OCI-LY7 (cell line): ENCODE data around the gene CD248. TPM values are rescaled to one million over a fixed set of nuclear protein-coding genes. Genes with fewer than 3 reads are reported as not detected.
"Not testable (repeated sequence)": the region's sequence is repeated elsewhere in the genome, so short reads cannot be mapped to it uniquely, and the experiment has no call there.

Experiments used
- BruUV-seq: library from RNA; stranded (reverse); fragments of 400-500 nt; replicated peaks from 2 replicates; lab custom pipeline; 2021; lab: Mats Ljungman, UMichigan
- CTCF ChIA-PET: fragments of 300-600 bp; sonication (Branson Sonifier 250); formaldehyde crosslinking; loops from one replicate; lab custom pipeline; 2022; ENCODE audit warnings: antibody characterized with exemption; ENCODE audit not compliant: unreplicated experiment; lab: Charles Lee
- POLR2A ChIA-PET: fragments of 300-600 bp; sonication (Branson Sonifier 250); formaldehyde crosslinking; loops from one replicate; lab custom pipeline; 2022; ENCODE audit warnings: antibody characterized with exemption; lab: Charles Lee
- DNase-seq: peaks from one replicate; pipeline ENCODE4 v3.0.0-alpha.2; 2015; ENCODE audit warnings: low spot score
- H2AFZ ChIP-seq: fragments of 200-600 bp; sonication (generic), shearing (Covaris generic); 2 replicates; pipeline ENCODE4 v1.6.1; 2014; ENCODE audit warnings: mild to moderate bottlenecking, antibody characterized with exemption, low read length, moderate library complexity
- H3K27ac ChIP-seq: fragments of 200-600 bp; sonication (generic); 2 replicates; pipeline ENCODE4 v1.5.1; 2014; ENCODE audit warnings: mixed run types, low read depth, mild to moderate bottlenecking, moderate library complexity, low read length, inconsistent platforms; ENCODE audit not compliant: poor library complexity, severe bottlenecking
- H3K36me3 ChIP-seq: fragments of 200-600 bp; sonication (generic); 2 replicates; pipeline ENCODE4 v1.6.1; 2014; ENCODE audit warnings: mild to moderate bottlenecking, antibody characterized with exemption, low read length, moderate library complexity, mixed read lengths; ENCODE audit not compliant: insufficient read depth
- H3K4me1 ChIP-seq: fragments of 200-600 bp; sonication (generic); 2 replicates; pipeline ENCODE4 v1.5.1; 2014; ENCODE audit warnings: mild to moderate bottlenecking, low read length; ENCODE audit not compliant: insufficient read depth, poor library complexity, severe bottlenecking
- H3K4me2 ChIP-seq: fragments of 200-600 bp; sonication (generic); 2 replicates; pipeline ENCODE4 v1.6.1; 2014; ENCODE audit warnings: mild to moderate bottlenecking, low read length
- H3K4me3 ChIP-seq: fragments of 200-600 bp; sonication (generic); 2 replicates; pipeline ENCODE4 v1.5.1; 2014; ENCODE audit warnings: mild to moderate bottlenecking, low read depth, low read length; ENCODE audit not compliant: poor library complexity, severe bottlenecking
- H3K79me2 ChIP-seq: fragments of 200-600 bp; sonication (generic); 2 replicates; pipeline ENCODE4 v1.6.1; 2016; ENCODE audit warnings: low read depth, mild to moderate bottlenecking, low read length, moderate library complexity, mixed read lengths; ENCODE audit not compliant: insufficient read depth
- H3K9me2 ChIP-seq: fragments of 200-600 bp; sonication (generic); 2 replicates; pipeline ENCODE4 v1.6.1; 2016; ENCODE audit warnings: mild to moderate bottlenecking, low read length, mixed read lengths; ENCODE audit not compliant: insufficient read depth
- H3K9me3 ChIP-seq: fragments of 200-600 bp; sonication (generic); 2 replicates; pipeline ENCODE4 v1.6.1; 2014; ENCODE audit warnings: mild to moderate bottlenecking, mixed run types, low read length, mixed read lengths
- H4K20me1 ChIP-seq: fragments of 200-600 bp; sonication (generic); 2 replicates; pipeline ENCODE4 v1.6.1; 2014; ENCODE audit warnings: mild to moderate bottlenecking, antibody characterized with exemption, low read length, moderate library complexity, mixed read lengths; ENCODE audit not compliant: insufficient read depth
- CTCF ChIP-seq: fragments of 200-600 bp; sonication (generic); conservative IDR thresholded peaks from 2 replicates; pipeline ENCODE4 v1.5.1; 2014; ENCODE audit warnings: mild to moderate bottlenecking, antibody characterized with exemption, low read length, moderate library complexity, mixed read lengths
- EZH2phosphoT487 ChIP-seq: fragments of 200-600 bp; sonication (generic); IDR thresholded peaks from 2 replicates; pipeline ENCODE4 v1.6.1; 2018; ENCODE audit warnings: low read depth, borderline replicate concordance, mild to moderate bottlenecking, mixed run types, antibody characterized with exemption, low read length, moderate library complexity, mixed read lengths
- intact Hi-C: fragments of 100-400 bp; cut with micrococcal nuclease; formaldehyde crosslinking; loops from one replicate; pipeline ENCODE4 v1.10.0; 2022; ENCODE audit not compliant: unreplicated experiment
- total RNA-seq, 2 experiments: library from RNA; depleted of rRNA in 1 of 2; stranded (reverse); fragments of >200 nt in 1 of 2; shearing (Covaris generic) in 1 of 2; gene quantifications; 2 replicates each; pipeline ENCODE4 v1.2.3, GENCODE V29; 2014 to 2022

The CD248 gene
- total RNA-seq, 2 experiments from 2014 or later: 0.46 TPM; not detected in 1

DNA sequence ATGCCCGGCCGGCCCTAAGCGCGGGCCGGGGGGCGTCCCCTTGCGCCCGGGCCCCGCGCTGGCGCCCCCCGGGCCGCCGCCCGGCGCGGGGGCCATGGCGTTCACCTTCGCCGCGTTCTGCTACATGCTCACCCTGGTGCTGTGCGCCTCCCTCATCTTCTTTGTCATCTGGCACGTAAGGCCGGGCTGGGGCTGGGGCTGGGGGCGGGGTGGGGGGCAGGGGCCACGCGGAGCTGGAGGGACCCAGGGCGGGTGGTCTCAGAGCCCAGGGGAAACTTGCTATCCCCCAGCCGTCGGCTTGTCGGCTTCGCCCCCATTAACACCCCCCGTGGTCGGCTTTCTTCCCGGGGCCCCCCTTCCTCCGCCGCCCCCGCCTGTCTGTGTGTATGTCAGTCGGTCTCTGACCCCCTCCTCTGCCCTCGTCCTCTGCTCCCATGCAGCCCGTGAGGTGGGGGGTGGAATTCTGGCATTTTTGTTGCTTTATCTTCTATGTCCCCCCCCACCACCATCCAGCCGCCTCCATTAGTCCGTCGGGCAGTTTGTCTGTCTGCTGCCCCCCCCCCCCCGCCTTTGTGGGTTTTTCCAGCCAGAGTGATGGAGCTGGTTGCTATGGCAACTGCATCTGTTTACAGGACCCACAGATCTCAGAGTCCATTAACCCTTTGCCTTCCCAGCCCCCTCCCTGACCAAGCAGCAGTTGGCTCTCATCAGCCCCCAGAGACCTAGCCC lies 38.3 kb downstream of the CD248 start:
- Histone ChIP-seq H3K9me3 (no peaks in the 10 kb centered on the region), H3K4me2 (peak overlapping the region; percentile 39; the same call in 1 of the 2 replicates), H3K36me3 (peaks cover 25% of the 10 kb centered on the region; the same call in 1 of the 2 replicates), H4K20me1 (no peaks in the 10 kb centered on the region), H3K4me1 (peaks cover 27% of the 10 kb centered on the region), H3K79me2 (no peaks in the 10 kb centered on the region), H3K9me2 (no peaks in the 10 kb centered on the region), H3K4me3 (no peak overlapping the region), H3K27ac (no peak overlapping the region), H2AFZ (no peak overlapping the region)
- ChIA-PET CTCF (interaction anchor here (0.6 kb wide), 1 partner anchor 69 kb away, joined by 4 read pairs; no protein-coding TSS in a partner anchor), POLR2A (interaction anchor here (0.6 kb wide), 1 partner anchor 39 kb away, joined by 3 read pairs; no protein-coding TSS in a partner anchor)
- intact Hi-C loops: no loop called here
- DNase-seq: no peak
- BruUV-seq: no TSS peak
- TF ChIP-seq EZH2phosphoT487 (no peak), CTCF (no peak)

GRCh38 chr11:66277471-66278362 lies 39.1 kb downstream of the CD248 start, which contains the start of gene CNIH2:
Gene CNIH2, plus strand, starts transcription at chr11:66278175. Its CDS starts 282 bp downstream, at chr11:66278457.
- intact Hi-C loops: no loop called here
- TF ChIP-seq EZH2phosphoT487 (no peak), CTCF (no peak)
- CTCF ChIA-PET: no interaction called here

GRCh38 chr11:66277064-66277463 lies 39.8 kb downstream of the CD248 start:
- intact Hi-C loops, H3K79me2 ChIP-seq, H3K4me2 ChIP-seq, H3K9me2 ChIP-seq, DNase-seq, H3K4me3 ChIP-seq, H4K20me1 ChIP-seq, H3K9me3 ChIP-seq, POLR2A ChIA-PET, CTCF ChIA-PET, H2AFZ ChIP-seq, H3K27ac ChIP-seq: not testable (repeated sequence)
- Histone ChIP-seq H3K36me3 (peaks cover 37% of the 10 kb centered on the region), H3K4me1 (peaks cover 15% of the 10 kb centered on the region)
- TSS peak; percentile 58 for BruUV-seq

More at GRCh38 chr11:66277471-66278362, 39.1 kb downstream of the CD248 start, which contains the start of gene CNIH2:
- Histone ChIP-seq H3K9me3 (no peaks in the 10 kb centered on the region), H2AFZ (no peak within 1 kb of the TSS), H3K27ac (no peak within 1 kb of the TSS), H3K4me3 (peak within 1 kb of the TSS; percentile 39), H3K4me1 (peaks cover 20% of the 10 kb centered on the region), H3K36me3 (peaks cover 30% of the 10 kb centered on the region), H3K9me2 (no peaks in the 10 kb centered on the region), H3K4me2 (peak within 1 kb of the TSS; percentile 61), H4K20me1 (no peaks in the 10 kb centered on the region), H3K79me2 (no peaks in the 10 kb centered on the region)
- BruUV-seq: no TSS peak
- peak; percentile 37 for DNase-seq
- POLR2A ChIA-PET: no interaction called here

- peaks cover 11% of the 10 kb centered on the region for H3K4me1 ChIP-seq
- BruUV-seq, H2AFZ ChIP-seq, H3K27ac ChIP-seq, H3K9me3 ChIP-seq, CTCF ChIA-PET, H4K20me1 ChIP-seq, intact Hi-C loops, H3K4me2 ChIP-seq, DNase-seq, H3K9me2 ChIP-seq, POLR2A ChIA-PET, H3K4me3 ChIP-seq, H3K79me2 ChIP-seq: not testable (repeated sequence)
- H3K36me3 ChIP-seq: peaks cover 41% of the 10 kb centered on the region
Measured at GRCh38 chr11:66276619-66277018, 40.2 kb downstream of the CD248 start.
